ENCODE data around the gene TNFRSF21. TPM values are rescaled to one million over a fixed set of nuclear protein-coding genes. Genes with fewer than 3 reads are reported as not detected.

Gene TNFRSF21
- total and polyA plus RNA-seq, 9 of the 15 experiments (the other 6 are each of a cell fraction or from before 2014, with no cell fraction given): 0.63 to 5.7 (median 2.2) TPM

DNA sequence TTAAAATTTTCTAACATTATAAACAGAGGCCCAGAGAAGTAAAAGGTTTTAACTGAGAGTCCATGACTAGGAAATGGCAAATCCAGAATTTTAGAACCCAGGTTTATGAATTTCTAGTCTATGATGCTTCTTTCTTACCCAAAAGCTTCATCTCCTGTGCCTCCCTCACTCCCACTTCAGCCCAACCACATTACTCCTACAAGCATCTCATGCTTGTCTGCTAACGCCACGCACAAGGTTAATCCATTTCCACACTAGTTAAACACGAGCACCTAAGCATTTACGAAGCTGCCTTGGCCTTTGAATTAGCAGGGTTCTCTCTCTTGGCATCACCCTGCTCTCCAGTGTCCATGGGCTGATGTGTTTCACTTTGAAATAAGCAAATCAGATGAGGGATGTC is 32.0 kb downstream of the TNFRSF21 start (continued):
- TF ChIP-seq ARHGAP35 (IDR thresholded peaks at IDR 0.05; ENCODE audit: partially characterized antibody) (no peak), FOXP1 (CRISPR knock-in tag; IDR thresholded peaks at IDR 0.05) (no peak), NUFIP1 (IDR thresholded peaks at IDR 0.05; ENCODE audit: partially characterized antibody) (no peak), NR4A1 (CRISPR knock-in tag; IDR thresholded peaks at IDR 0.05) (no peak), NR4A1 (tag; IDR thresholded peaks at IDR 0.05) (no peak), NCOA2 (IDR thresholded peaks at IDR 0.05; ENCODE audit: partially characterized antibody in 2 of 2) (no peak), ILF3 (IDR thresholded peaks at IDR 0.05; ENCODE audit: borderline replicate concordance) (no peak), SMARCE1 (IDR thresholded peaks at IDR 0.05) (no peak), FOXA3 (CRISPR knock-in tag; conservative IDR thresholded peaks at IDR 0.05 in 1 of 2, IDR thresholded peaks at IDR 0.05 in 1 of 2) (no peak), HDGF (IDR thresholded peaks at IDR 0.05) (no peak), TCF7 (IDR thresholded peaks at IDR 0.05; ENCODE audit: borderline replicate concordance) (no peak), NFRKB (IDR thresholded peaks at IDR 0.05; ENCODE audit: low read depth) (no peak)
- TF ChIP-seq, protein P1, sequence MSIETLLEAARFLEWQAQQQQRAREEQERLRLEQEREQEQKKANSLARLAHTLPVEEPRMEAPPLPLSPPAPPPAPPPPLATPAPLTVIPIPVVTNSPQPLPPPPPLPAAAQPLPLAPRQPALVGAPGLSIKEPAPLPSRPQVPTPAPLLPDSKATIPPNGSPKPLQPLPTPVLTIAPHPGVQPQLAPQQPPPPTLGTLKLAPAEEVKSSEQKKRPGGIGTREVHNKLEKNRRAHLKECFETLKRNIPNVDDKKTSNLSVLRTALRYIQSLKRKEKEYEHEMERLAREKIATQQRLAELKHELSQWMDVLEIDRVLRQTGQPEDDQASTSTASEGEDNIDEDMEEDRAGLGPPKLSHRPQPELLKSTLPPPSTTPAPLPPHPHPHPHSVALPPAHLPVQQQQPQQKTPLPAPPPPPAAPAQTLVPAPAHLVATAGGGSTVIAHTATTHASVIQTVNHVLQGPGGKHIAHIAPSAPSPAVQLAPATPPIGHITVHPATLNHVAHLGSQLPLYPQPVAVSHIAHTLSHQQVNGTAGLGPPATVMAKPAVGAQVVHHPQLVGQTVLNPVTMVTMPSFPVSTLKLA (conservative IDR thresholded peaks at IDR 0.05): no peak
- TF ChIP-seq, protein P2, sequence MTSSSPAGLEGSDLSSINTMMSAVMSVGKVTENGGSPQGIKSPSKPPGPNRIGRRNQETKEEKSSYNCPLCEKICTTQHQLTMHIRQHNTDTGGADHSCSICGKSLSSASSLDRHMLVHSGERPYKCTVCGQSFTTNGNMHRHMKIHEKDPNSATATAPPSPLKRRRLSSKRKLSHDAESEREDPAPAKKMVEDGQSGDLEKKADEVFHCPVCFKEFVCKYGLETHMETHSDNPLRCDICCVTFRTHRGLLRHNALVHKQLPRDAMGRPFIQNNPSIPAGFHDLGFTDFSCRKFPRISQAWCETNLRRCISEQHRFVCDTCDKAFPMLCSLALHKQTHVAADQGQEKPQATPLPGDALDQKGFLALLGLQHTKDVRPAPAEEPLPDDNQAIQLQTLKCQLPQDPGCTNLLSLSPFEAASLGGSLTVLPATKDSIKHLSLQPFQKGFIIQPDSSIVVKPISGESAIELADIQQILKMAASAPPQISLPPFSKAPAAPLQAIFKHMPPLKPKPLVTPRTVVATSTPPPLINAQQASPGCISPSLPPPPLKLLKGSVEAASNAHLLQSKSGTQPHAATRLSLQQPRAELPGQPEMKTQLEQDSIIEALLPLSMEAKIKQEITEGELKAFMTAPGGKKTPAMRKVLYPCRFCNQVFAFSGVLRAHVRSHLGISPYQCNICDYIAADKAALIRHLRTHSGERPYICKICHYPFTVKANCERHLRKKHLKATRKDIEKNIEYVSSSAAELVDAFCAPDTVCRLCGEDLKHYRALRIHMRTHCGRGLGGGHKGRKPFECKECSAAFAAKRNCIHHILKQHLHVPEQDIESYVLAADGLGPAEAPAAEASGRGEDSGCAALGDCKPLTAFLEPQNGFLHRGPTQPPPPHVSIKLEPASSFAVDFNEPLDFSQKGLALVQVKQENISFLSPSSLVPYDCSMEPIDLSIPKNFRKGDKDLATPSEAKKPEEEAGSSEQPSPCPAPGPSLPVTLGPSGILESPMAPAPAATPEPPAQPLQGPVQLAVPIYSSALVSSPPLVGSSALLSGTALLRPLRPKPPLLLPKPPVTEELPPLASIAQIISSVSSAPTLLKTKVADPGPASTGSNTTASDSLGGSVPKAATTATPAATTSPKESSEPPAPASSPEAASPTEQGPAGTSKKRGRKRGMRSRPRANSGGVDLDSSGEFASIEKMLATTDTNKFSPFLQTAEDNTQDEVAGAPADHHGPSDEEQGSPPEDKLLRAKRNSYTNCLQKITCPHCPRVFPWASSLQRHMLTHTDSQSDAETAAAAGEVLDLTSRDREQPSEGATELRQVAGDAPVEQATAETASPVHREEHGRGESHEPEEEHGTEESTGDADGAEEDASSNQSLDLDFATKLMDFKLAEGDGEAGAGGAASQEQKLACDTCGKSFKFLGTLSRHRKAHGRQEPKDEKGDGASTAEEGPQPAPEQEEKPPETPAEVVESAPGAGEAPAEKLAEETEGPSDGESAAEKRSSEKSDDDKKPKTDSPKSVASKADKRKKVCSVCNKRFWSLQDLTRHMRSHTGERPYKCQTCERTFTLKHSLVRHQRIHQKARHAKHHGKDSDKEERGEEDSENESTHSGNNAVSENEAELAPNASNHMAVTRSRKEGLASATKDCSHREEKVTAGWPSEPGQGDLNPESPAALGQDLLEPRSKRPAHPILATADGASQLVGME (CRISPR knock-in tag; IDR thresholded peaks at IDR 0.05): no peak
- TF ChIP-seq, protein P3, sequence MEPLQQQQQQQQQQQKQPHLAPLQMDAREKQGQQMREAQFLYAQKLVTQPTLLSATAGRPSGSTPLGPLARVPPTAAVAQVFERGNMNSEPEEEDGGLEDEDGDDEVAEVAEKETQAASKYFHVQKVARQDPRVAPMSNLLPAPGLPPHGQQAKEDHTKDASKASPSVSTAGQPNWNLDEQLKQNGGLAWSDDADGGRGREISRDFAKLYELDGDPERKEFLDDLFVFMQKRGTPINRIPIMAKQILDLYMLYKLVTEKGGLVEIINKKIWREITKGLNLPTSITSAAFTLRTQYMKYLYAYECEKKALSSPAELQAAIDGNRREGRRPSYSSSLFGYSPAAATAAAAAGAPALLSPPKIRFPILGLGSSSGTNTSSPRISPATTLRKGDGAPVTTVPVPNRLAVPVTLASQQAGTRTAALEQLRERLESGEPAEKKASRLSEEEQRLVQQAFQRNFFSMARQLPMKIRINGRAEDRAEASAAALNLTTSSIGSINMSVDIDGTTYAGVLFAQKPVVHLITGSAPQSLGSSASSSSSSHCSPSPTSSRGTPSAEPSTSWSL (CRISPR knock-in tag; IDR thresholded peaks at IDR 0.05; ENCODE audit: borderline replicate concordance): no peak
